SU-DHL-6 (cell line): ENCODE data around the gene CROCC.
"Not testable (repeated sequence)": the region's sequence is repeated elsewhere in the genome, so short reads cannot be mapped to it uniquely, and the experiment has no call there.

Experiments
- H2AFZ ChIP-seq: fragments of 200-600 bp; sonication (generic); 2 replicates; pipeline ENCODE4 v1.6.1; 2014; ENCODE audit warnings: low read depth, mild to moderate bottlenecking, moderate library complexity, mixed read lengths, antibody characterized with exemption, low read length; ENCODE audit not compliant: severe bottlenecking
- H3F3A ChIP-seq: fragments of 200-600 bp; shearing (Covaris generic); 2 replicates; pipeline ENCODE4 v1.6.0; 2016; ENCODE audit warnings: antibody characterized with exemption, mild to moderate bottlenecking; ENCODE audit not compliant: insufficient read depth
- H3K27ac ChIP-seq: fragments of 200-600 bp; sonication (generic); 2 replicates; pipeline ENCODE4 v1.5.1; 2016; ENCODE audit warnings: low read depth, mild to moderate bottlenecking, low read length, moderate library complexity, mixed read lengths
- H3K27me3 ChIP-seq: fragments of 200-600 bp; sonication (generic), shearing (Covaris generic); 2 replicates; pipeline ENCODE4 v1.6.0; 2014; ENCODE audit warnings: mild to moderate bottlenecking, low read length
- H3K36me3 ChIP-seq: fragments of 200-600 bp; sonication (generic); 2 replicates; pipeline ENCODE4 v1.6.1; 2014; ENCODE audit warnings: mild to moderate bottlenecking, low read length, mixed read lengths
- H3K4me2 ChIP-seq: fragments of 300-600, 200-600 bp; shearing (Covaris generic), sonication (generic); 2 replicates; pipeline ENCODE4 v1.6.0; 2014; ENCODE audit warnings: low read length, low read depth, mild to moderate bottlenecking; ENCODE audit not compliant: poor library complexity, severe bottlenecking
- H3K4me3 ChIP-seq: fragments of 200-600 bp; sonication (generic); 2 replicates; pipeline ENCODE4 v1.5.1; 2014; ENCODE audit warnings: antibody characterized with exemption, low read length, mild to moderate bottlenecking, mixed read lengths; ENCODE audit not compliant: insufficient read depth, poor library complexity, severe bottlenecking
- H3K79me2 ChIP-seq: fragments of 200-600 bp; sonication (generic); 2 replicates; pipeline ENCODE4 v1.6.1; 2014; ENCODE audit warnings: mild to moderate bottlenecking, low read length, moderate library complexity; ENCODE audit not compliant: insufficient read depth
- H3K9ac ChIP-seq: fragments of 200-600 bp; sonication (generic); 2 replicates; pipeline ENCODE4 v1.7.0; 2014; ENCODE audit warnings: mild to moderate bottlenecking, low read length
- H3K9me2 ChIP-seq: fragments of 200-600 bp; sonication (generic); replicated peaks from 2 replicates; pipeline ENCODE4 v1.6.1; 2014; ENCODE audit warnings: low read length; ENCODE audit not compliant: insufficient read depth
- H3K9me3 ChIP-seq: fragments of 200-600 bp; sonication (generic); 2 replicates; pipeline ENCODE4 v1.6.1; 2014; ENCODE audit warnings: low read length, mixed read lengths; ENCODE audit not compliant: insufficient read depth
- H4K20me1 ChIP-seq: fragments of 200-600 bp; sonication (generic); 2 replicates; pipeline ENCODE4 v1.6.1; 2014; ENCODE audit warnings: low read depth, mild to moderate bottlenecking, antibody characterized with exemption, low read length, moderate library complexity, mixed read lengths
- CTCF ChIP-seq: fragments of 200-600 bp; sonication (generic); IDR thresholded peaks from one replicate; pipeline ENCODE4 v1.5.1; 2017; ENCODE audit warnings: antibody characterized with exemption, mild to moderate bottlenecking, low read length, moderate library complexity; ENCODE audit not compliant: insufficient read depth, poor library complexity, severe bottlenecking
- EZH2phosphoT487 ChIP-seq: fragments of 200-600 bp; sonication (generic), shearing (Covaris generic); conservative IDR thresholded peaks from 2 replicates; pipeline ENCODE4 v1.6.1; 2018; ENCODE audit warnings: mild to moderate bottlenecking, antibody characterized with exemption, low read length, moderate library complexity, mixed read lengths

The CROCC gene

GRCh38 chr1:16944038-16944437 is 22.3 kb downstream of the CROCC start:
- Histone ChIP-seq H3F3A (no peaks in the 10 kb centered on the region), H2AFZ (no peak overlapping the region), H3K9me2 (no peaks in the 10 kb centered on the region), H3K79me2 (no peaks in the 10 kb centered on the region), H3K36me3 (no peaks in the 10 kb centered on the region), H3K27me3 (no peaks in the 10 kb centered on the region), H3K9me3 (no peaks in the 10 kb centered on the region), H3K27ac (no peak overlapping the region), H3K9ac (no peak overlapping the region), H4K20me1 (no peaks in the 10 kb centered on the region), H3K4me2 (no peak overlapping the region), H3K4me3 (no peak overlapping the region)
- TF ChIP-seq CTCF (no peak), EZH2phosphoT487 (no peak)

GRCh38 chr1:16945512-16945911 is 23.8 kb downstream of the CROCC start:
- H3K27me3 ChIP-seq, H3F3A ChIP-seq, H3K4me2 ChIP-seq, H4K20me1 ChIP-seq, H3K4me3 ChIP-seq, H3K36me3 ChIP-seq, H3K9ac ChIP-seq, H3K9me2 ChIP-seq, H2AFZ ChIP-seq, H3K27ac ChIP-seq, H3K9me3 ChIP-seq, H3K79me2 ChIP-seq: not testable (repeated sequence)

GRCh38 chr1:16946185-16946584 is 24.5 kb downstream of the CROCC start:
- not testable (repeated sequence) for H3K4me2 ChIP-seq, H3K79me2 ChIP-seq, H3K9ac ChIP-seq, H4K20me1 ChIP-seq, H3F3A ChIP-seq, H3K27ac ChIP-seq, H3K9me3 ChIP-seq, H3K9me2 ChIP-seq, H2AFZ ChIP-seq, H3K27me3 ChIP-seq, H3K4me3 ChIP-seq, H3K36me3 ChIP-seq

- H3K9ac ChIP-seq = no peak overlapping the region
Measured at GRCh38 chr1:16946646-16947045, 24.9 kb downstream of the CROCC start.

GRCh38 chr1:16948282-16948891 is 26.7 kb downstream of the CROCC start:
- H2AFZ ChIP-seq, H3F3A ChIP-seq, H3K36me3 ChIP-seq, H3K79me2 ChIP-seq, H4K20me1 ChIP-seq, H3K4me3 ChIP-seq, H3K4me2 ChIP-seq, H3K27ac ChIP-seq, H3K9ac ChIP-seq, H3K27me3 ChIP-seq, H3K9me3 ChIP-seq, H3K9me2 ChIP-seq: not testable (repeated sequence)

More at GRCh38 chr1:16946646-16947045, 24.9 kb downstream of the CROCC start:
- Histone ChIP-seq H3K4me3 (no peak overlapping the region), H2AFZ (no peak overlapping the region), H3K27me3 (no peaks in the 10 kb centered on the region), H3K27ac (no peak overlapping the region), H3K79me2 (no peaks in the 10 kb centered on the region), H3K36me3 (no peaks in the 10 kb centered on the region), H3K4me2 (no peak overlapping the region), H4K20me1 (no peaks in the 10 kb centered on the region), H3K9me2 (no peaks in the 10 kb centered on the region), H3K9me3 (no peaks in the 10 kb centered on the region), H3F3A (no peaks in the 10 kb centered on the region)
- no peak for TF ChIP-seq EZH2phosphoT487
- no peak for TF ChIP-seq CTCF

- H3K4me2 ChIP-seq, H3K9me2 ChIP-seq, H3K79me2 ChIP-seq, H2AFZ ChIP-seq, H3K36me3 ChIP-seq, H3K4me3 ChIP-seq, H3F3A ChIP-seq, H3K27ac ChIP-seq, H4K20me1 ChIP-seq, H3K9ac ChIP-seq, H3K9me3 ChIP-seq, H3K27me3 ChIP-seq: not testable (repeated sequence)
Measured at GRCh38 chr1:16949026-16949425, 27.3 kb downstream of the CROCC start.

GRCh38 chr1:16952376-16952775 is 30.6 kb downstream of the CROCC start:
- not testable (repeated sequence) for H3K27ac ChIP-seq

More at GRCh38 chr1:16952376-16952775, 30.6 kb downstream of the CROCC start:
- H3K79me2 ChIP-seq, H3K36me3 ChIP-seq, H3K9me3 ChIP-seq, H4K20me1 ChIP-seq, H2AFZ ChIP-seq, H3K4me3 ChIP-seq, H3K9me2 ChIP-seq, H3K27me3 ChIP-seq, H3F3A ChIP-seq, H3K4me2 ChIP-seq, H3K9ac ChIP-seq: not testable (repeated sequence)
